Measurements from ENCODE around the gene USP54. TPM values are rescaled to one million over a fixed set of nuclear protein-coding genes. Genes with fewer than 3 reads are reported as not detected.
A peak's percentile ranks its signal among the peaks of the same experiment; 100 is the strongest.
"Not testable (repeated sequence)": the region's sequence is repeated elsewhere in the genome, so short reads cannot be mapped to it uniquely, and the experiment has no call there.

Gene USP54
- total RNA-seq, 1 donor from 2014 or later = 8.6 TPM

DNA sequence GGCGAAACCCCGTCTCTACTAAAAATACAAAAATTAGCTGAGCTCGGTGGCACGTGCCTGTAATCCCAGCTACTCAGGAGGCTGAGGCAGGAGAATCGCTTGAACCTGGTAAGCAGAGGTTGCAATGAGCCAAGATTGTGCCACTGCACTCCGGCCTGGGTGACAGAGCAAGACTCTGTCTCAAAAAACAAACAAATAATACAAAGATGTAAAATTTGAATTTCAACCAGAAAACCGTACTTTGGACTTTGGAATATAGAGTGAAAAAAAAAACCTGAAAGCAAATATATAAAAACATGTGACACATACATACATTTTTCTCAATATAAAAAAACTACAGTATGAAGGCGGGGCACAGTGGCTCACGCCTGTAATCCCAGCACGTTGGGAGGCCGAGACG is 29.8 kb upstream of the USP54 start:
- not testable (repeated sequence) for DNase-seq (ENCODE audit: low spot score); H3K27me3 Mint-ChIP-seq (ENCODE audit: insufficient read depth)

GRCh38 chr10:73617143-73617542 is 26.0 kb upstream of the USP54 start:
- H3K4me3 Mint-ChIP-seq; H3K27ac Mint-ChIP-seq; intact Hi-C loops (cut with micrococcal nuclease); H3K4me1 Mint-ChIP-seq (ENCODE audit: low read depth); H3K36me3 Mint-ChIP-seq (ENCODE audit: low read depth); H3K27me3 Mint-ChIP-seq (ENCODE audit: insufficient read depth); DNase-seq (ENCODE audit: low spot score); H3K9me3 Mint-ChIP-seq: not testable (repeated sequence)

More for the DNA sequence above, 29.8 kb upstream of the USP54 start:
- not testable (repeated sequence) for H3K4me1 Mint-ChIP-seq (ENCODE audit: low read depth); H3K36me3 Mint-ChIP-seq (ENCODE audit: low read depth); H3K9me3 Mint-ChIP-seq; H3K4me3 Mint-ChIP-seq; H3K27ac Mint-ChIP-seq
- intact Hi-C loops (cut with micrococcal nuclease) = loop anchor here (10.0 kb wide), 1 partner anchor 374 kb away; the partner anchor contains the start of gene VCL

- intact Hi-C loops (cut with micrococcal nuclease) = no loop called here
- DNase-seq (ENCODE audit: low spot score) = no peak
- Mint-ChIP-seq H3K4me3 (no peak overlapping the region), H3K4me1 (ENCODE audit: low read depth) (no peaks in the 10 kb centered on the region), H3K27ac (no peak overlapping the region), H3K36me3 (ENCODE audit: low read depth) (no peaks in the 10 kb centered on the region), H3K27me3 (ENCODE audit: insufficient read depth) (no peaks in the 10 kb centered on the region), H3K9me3 (no peaks in the 10 kb centered on the region)
These were observed 23.6 kb upstream of the USP54 start for GRCh38 chr10:73614720-73615119.

DNA sequence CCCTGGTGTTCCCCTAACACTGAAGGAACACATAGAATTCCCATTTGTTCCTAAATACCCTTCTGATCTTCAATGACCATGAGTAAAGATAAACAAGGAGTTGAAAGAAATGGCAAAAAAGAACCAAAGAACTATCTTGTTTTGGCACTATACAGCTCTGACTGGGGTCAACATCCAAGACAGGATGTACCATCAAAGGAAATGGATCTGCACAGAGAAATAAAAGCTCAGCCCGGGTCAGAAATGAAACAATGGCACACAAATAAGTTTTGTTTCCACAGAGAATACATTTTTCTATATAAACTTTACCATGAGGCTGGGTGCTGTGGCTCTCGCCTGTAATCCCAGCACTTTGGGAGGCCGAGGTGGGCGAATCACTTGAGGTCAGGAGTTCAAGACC is 18.0 kb upstream of the USP54 start:
- Mint-ChIP-seq H3K27ac (no peak overlapping the region), H3K9me3 (no peaks in the 10 kb centered on the region), H3K4me1 (ENCODE audit: low read depth) (no peaks in the 10 kb centered on the region), H3K4me3 (no peak overlapping the region), H3K36me3 (ENCODE audit: low read depth) (no peaks in the 10 kb centered on the region), H3K27me3 (ENCODE audit: insufficient read depth) (no peaks in the 10 kb centered on the region)
- no peak for DNase-seq (ENCODE audit: low spot score)
- intact Hi-C loops (cut with micrococcal nuclease) = no loop called here

GRCh38 chr10:73601486-73601921 is 10.4 kb upstream of the USP54 start:
- Mint-ChIP-seq H3K9me3 (no peaks in the 10 kb centered on the region), H3K4me3 (no peak overlapping the region), H3K4me1 (ENCODE audit: low read depth) (no peaks in the 10 kb centered on the region), H3K27me3 (ENCODE audit: insufficient read depth) (no peaks in the 10 kb centered on the region), H3K36me3 (ENCODE audit: low read depth) (no peaks in the 10 kb centered on the region), H3K27ac (no peak overlapping the region)
- no peak for DNase-seq (ENCODE audit: low spot score)
- intact Hi-C loops (cut with micrococcal nuclease) = no loop called here

GRCh38 chr10:73597346-73597745 is 6.2 kb upstream of the USP54 start:
- Mint-ChIP-seq H3K27me3 (ENCODE audit: insufficient read depth) (no peaks in the 10 kb centered on the region), H3K36me3 (ENCODE audit: low read depth) (no peaks in the 10 kb centered on the region), H3K4me1 (ENCODE audit: low read depth) (peaks cover 6% of the 10 kb centered on the region), H3K4me3 (no peak overlapping the region), H3K27ac (no peak overlapping the region), H3K9me3 (no peaks in the 10 kb centered on the region)
- intact Hi-C loops (cut with micrococcal nuclease) = no loop called here
- no peak for DNase-seq (ENCODE audit: low spot score)

GRCh38 chr10:73593812-73594211 is 2.7 kb upstream of the USP54 start:
- Mint-ChIP-seq H3K9me3 (no peaks in the 10 kb centered on the region), H3K27ac (no peak overlapping the region), H3K4me3 (no peak overlapping the region), H3K36me3 (ENCODE audit: low read depth) (no peaks in the 10 kb centered on the region), H3K4me1 (ENCODE audit: low read depth) (peaks cover 29% of the 10 kb centered on the region), H3K27me3 (ENCODE audit: insufficient read depth) (peaks cover 3% of the 10 kb centered on the region)
- DNase-seq (ENCODE audit: low spot score) = no peak
- intact Hi-C loops (cut with micrococcal nuclease) = no loop called here

GRCh38 chr10:73593110-73593509 is 2.0 kb upstream of the USP54 start:
- intact Hi-C loops (cut with micrococcal nuclease) = no loop called here
- Mint-ChIP-seq H3K27me3 (ENCODE audit: insufficient read depth) (peaks cover 3% of the 10 kb centered on the region), H3K27ac (no peak overlapping the region), H3K9me3 (no peaks in the 10 kb centered on the region), H3K4me3 (no peak overlapping the region), H3K4me1 (ENCODE audit: low read depth) (peaks cover 29% of the 10 kb centered on the region), H3K36me3 (ENCODE audit: low read depth) (no peaks in the 10 kb centered on the region)
- no peak for DNase-seq (ENCODE audit: low spot score)

DNA sequence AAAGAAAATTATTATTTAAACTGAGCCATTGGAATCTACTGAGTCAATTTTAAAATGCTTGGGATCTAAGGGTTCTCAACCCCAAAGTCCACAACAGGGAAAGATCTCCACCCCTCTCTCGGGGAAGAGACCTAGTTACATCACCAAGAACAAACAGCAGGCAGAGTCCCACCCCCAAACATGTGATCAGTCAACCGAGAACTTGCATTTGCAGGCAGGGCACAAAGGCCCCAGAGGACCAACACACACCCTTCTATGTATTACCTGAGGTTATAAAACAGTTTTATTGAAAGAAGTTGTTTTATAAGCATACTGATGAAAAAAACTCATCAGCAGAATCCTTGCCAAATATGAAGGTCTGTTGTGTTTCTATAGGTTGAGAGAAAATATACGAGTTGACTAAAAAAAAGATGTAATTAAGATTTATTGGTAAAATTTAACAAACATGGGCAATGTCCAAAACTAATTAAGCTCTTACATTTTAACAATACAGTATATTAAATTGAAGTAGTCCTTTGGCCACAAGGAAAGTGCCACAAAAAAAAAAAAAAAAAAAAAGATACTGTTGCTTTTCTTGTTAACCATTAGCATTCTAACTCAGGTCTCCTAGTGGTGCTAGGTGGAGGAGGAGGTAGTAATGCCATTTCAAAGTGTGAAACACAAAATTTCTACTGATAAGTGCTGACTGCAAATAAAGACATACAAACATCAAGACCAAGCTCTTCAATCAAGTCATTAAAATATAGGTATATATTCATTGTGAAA is 975 bp upstream of the USP54 start:
- peaks cover 29% of the 10 kb centered on the region for H3K4me1 Mint-ChIP-seq (ENCODE audit: low read depth)
- DNase-seq (ENCODE audit: low spot score) = peak; percentile 6
- no peaks in the 10 kb centered on the region for H3K36me3 Mint-ChIP-seq (ENCODE audit: low read depth)
- intact Hi-C loops (cut with micrococcal nuclease) = no loop called here
- H3K27ac Mint-ChIP-seq = no peak overlapping the region
- H3K27me3 Mint-ChIP-seq (ENCODE audit: insufficient read depth) = peaks cover 3% of the 10 kb centered on the region
- H3K9me3 Mint-ChIP-seq = no peaks in the 10 kb centered on the region
- H3K4me3 Mint-ChIP-seq = peak overlapping the region; percentile 61

DNA sequence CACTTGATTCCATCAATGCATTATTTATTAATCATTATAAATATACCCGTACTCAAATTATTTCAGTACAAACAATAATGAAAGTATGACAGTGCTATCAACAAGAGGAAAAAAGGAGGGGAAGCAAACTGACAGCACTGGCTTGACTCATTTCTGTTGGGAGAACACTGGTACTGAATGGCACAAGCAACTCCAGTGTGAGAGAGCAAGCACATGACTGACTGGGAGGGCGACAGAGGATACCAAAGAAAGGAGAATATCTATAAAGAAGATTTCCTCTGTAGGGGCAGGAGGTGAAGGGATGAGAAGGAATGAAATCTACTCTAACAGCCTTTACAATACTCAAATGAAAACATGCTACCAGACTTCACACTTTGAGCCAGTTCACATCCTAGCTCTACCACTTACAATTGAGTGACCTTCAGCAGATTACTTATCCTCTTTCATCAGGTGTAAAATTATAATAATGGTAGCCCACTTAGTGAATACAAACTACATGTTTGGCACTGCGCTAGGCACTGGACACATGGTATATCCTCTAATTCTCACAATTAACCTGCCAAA is 1.5 kb downstream of the USP54 start:
- Mint-ChIP-seq H3K27me3 (ENCODE audit: insufficient read depth) (peaks cover 3% of the 10 kb centered on the region), H3K4me3 (no peak overlapping the region), H3K36me3 (ENCODE audit: low read depth) (no peaks in the 10 kb centered on the region), H3K9me3 (peaks cover 4% of the 10 kb centered on the region), H3K4me1 (ENCODE audit: low read depth) (peaks cover 29% of the 10 kb centered on the region), H3K27ac (no peak overlapping the region)
- DNase-seq (ENCODE audit: low spot score) = no peak
- intact Hi-C loops (cut with micrococcal nuclease) = no loop called here

DNA sequence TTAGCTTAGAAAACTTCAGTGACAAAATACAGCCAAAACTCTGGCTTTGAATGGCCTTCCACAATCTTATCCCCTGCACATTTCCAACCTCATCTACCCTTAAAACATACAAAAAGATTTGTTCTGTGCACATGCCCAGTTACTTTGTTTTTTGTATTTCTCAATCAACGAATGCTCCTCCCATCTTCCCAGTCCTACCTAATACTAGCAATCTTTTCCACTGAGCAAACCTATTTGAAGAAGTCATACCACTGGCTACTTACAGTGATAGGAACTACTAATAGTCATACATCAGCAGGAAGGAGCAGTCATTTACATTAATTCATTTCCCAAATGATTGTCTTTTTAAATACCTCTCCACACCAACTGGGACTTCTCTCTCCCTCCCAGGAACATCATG is 2.5 kb downstream of the USP54 start:
- Mint-ChIP-seq H3K27ac (no peak overlapping the region), H3K36me3 (ENCODE audit: low read depth) (no peaks in the 10 kb centered on the region), H3K4me3 (no peak overlapping the region), H3K27me3 (ENCODE audit: insufficient read depth) (peaks cover 3% of the 10 kb centered on the region), H3K4me1 (ENCODE audit: low read depth) (peaks cover 29% of the 10 kb centered on the region), H3K9me3 (peaks cover 4% of the 10 kb centered on the region)
- no peak for DNase-seq (ENCODE audit: low spot score)
- intact Hi-C loops (cut with micrococcal nuclease) = no loop called here

- Mint-ChIP-seq H3K4me3 (no peak overlapping the region), H3K4me1 (ENCODE audit: low read depth) (peaks cover 15% of the 10 kb centered on the region), H3K36me3 (ENCODE audit: low read depth) (no peaks in the 10 kb centered on the region), H3K27ac (no peak overlapping the region), H3K9me3 (peaks cover 4% of the 10 kb centered on the region), H3K27me3 (ENCODE audit: insufficient read depth) (peaks cover 3% of the 10 kb centered on the region)
- intact Hi-C loops (cut with micrococcal nuclease) = no loop called here
- no peak for DNase-seq (ENCODE audit: low spot score)
These were observed 4.6 kb downstream of the USP54 start for GRCh38 chr10:73586583-73586984.

- intact Hi-C loops (cut with micrococcal nuclease) = no loop called here
- Mint-ChIP-seq H3K9me3 (peaks cover 4% of the 10 kb centered on the region), H3K27me3 (ENCODE audit: insufficient read depth) (peaks cover 3% of the 10 kb centered on the region), H3K4me3 (no peak overlapping the region), H3K27ac (no peak overlapping the region), H3K36me3 (ENCODE audit: low read depth) (no peaks in the 10 kb centered on the region), H3K4me1 (ENCODE audit: low read depth) (peaks cover 6% of the 10 kb centered on the region)
- DNase-seq (ENCODE audit: low spot score) = no peak
These were observed 5.8 kb downstream of the USP54 start for GRCh38 chr10:73585327-73585726.

Measured in activated T-helper 1 cell treated with anti-CD3 and anti-CD28 coated beads, Interleukin-12 subunit alpha, Interleukin-12 subunit beta, Interleukin-2, Interleukin-4 antibody, amounts not matched to agents 30 ng/mL and 10 ng/mL and 1 ng/mL, durations not matched to agents 14 hours and 24 hours and 36 hours (primary cell).